Retinal pigment epithelial cell (primary cell): ENCODE results near the gene ITGAV.

Experiments used
- DNase-seq: peaks from one replicate; pipeline ENCODE4 v3.0.0-alpha.2; 2010; ENCODE audit warnings: low read depth
- H3K4me3 ChIP-seq: 2 replicates; pipeline ENCODE4 v1.5.1; 2011; ENCODE audit warnings: mild to moderate bottlenecking, low read length, control low read depth, moderate library complexity
- CTCF ChIP-seq: conservative IDR thresholded peaks from 2 replicates; pipeline ENCODE4 v1.5.1; 2011; ENCODE audit warnings: low read depth, low read length, control low read depth, inconsistent platforms

ITGAV gene

DNA sequence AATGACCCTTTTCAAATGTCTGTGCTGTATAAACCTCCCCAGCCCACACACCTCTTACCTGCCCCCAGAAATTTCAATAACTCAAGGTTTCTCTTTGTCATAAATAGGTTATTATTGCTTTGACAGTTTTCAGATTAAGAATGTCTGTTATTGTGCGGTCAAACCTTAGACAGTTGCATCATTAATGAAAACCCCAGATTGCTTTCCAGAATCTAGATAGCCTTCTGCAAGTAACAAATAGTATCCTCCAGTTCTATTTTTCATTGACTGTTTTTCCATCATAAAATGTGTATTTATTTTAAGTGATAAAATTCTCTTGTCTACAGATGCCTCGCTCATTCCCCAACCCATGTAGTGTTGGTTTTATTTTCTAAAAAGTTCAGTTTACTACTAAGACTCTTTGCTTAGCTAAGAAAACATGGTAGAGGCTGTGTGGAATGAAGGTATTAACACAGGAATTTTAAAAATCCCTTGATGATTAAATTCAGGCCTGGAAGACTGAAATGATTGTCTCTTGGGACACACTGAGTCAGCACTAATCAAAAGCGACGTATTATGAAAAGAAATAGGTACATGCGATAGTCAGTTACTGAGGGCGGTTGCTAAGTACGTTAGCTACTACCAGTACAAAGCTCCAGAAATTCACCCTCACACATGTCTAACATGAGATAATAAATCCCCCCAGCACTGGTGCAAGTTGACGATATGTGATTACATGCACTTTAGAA lies 38.4 kb upstream of the ITGAV start:
- no peak overlapping the region for H3K4me3 ChIP-seq
- no peak for DNase-seq
- no peak for TF ChIP-seq CTCF

GRCh38 chr2:186554429-186554828 lies 35.4 kb upstream of the ITGAV start:
- no peak for TF ChIP-seq CTCF
- no peak overlapping the region for H3K4me3 ChIP-seq
- no peak for DNase-seq

GRCh38 chr2:186554850-186555671 lies 34.8 kb upstream of the ITGAV start:
- DNase-seq, result no peak
- H3K4me3 ChIP-seq, result no peak overlapping the region
- peak; percentile 49 for TF ChIP-seq CTCF

DNA sequence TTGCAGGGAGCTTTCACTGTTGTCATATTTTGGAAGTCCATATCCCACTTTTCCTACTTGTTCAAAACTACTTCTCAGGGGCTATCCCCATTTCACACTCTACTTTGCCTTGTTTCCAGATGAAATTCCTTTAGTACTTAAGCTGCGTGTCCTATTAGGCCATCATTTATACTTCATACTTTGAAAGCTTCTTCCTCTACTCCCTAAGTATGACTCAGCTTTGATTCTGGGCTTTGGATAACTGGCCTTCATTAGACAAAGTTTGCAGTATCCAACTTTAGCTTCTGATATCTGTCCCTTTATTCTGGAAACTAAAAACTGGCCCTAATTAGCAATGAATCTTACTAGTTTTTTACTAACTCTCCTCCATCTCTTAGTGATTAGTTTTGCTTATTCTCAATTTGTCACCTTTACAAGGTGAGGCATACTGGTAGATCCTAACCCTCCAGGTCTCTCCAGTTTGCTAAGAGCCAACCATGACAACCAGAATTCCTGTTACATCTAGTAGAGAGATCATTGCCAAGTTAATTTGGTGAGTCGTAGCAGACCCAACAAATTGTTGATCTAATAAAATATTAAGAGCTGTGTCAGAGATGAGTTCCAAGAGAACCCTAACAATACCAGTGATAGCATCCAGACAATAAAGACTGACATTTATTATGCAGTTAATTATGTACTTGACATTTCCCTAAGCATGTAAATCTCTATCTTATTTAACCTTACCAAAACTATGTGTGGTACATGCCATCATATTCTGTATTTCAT lies 31.2 kb upstream of the ITGAV start:
- DNase-seq, result no peak
- TF ChIP-seq CTCF, result no peak
- no peak overlapping the region for H3K4me3 ChIP-seq

GRCh38 chr2:186559370-186559769 lies 30.5 kb upstream of the ITGAV start:
- no peak for DNase-seq
- H3K4me3 ChIP-seq, result no peak overlapping the region
- no peak for TF ChIP-seq CTCF

DNA sequence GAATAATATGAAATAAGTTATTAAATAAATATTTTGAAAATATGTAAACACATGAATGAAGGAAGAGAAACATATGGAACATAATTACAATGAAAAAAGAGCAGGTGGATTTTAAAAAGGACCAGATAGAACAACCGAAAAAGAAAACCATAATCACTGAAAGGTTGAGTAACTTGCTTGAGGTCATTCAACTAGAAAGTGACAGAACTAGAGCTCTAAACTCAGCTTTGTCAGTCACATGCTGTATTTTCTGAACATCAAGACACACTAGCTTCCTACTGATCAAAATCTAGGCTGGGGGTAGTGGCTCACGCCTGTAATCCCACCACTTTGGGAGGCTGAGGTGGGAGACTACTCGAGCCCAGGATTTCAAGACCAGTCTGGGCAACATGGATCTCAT lies 30.0 kb upstream of the ITGAV start:
- no peak for DNase-seq
- TF ChIP-seq CTCF, result no peak
- no peak overlapping the region for H3K4me3 ChIP-seq
